Activated CD4-positive, alpha-beta T cell treated with anti-CD3 and anti-CD28 coated beads, Interleukin-2, amount 10 ng/mL, durations not matched to agents 7 days and 5 days (primary cell): ENCODE data around the gene ARID5B. TPM values are rescaled to one million over a fixed set of nuclear protein-coding genes. Genes with fewer than 3 reads are reported as not detected.

Experiments used
- CTCF ChIA-PET: fragments of 350-600 bp; sonication (Branson Sonifier 250); formaldehyde crosslinking; loops from one replicate; lab custom pipeline; 2021; ENCODE audit warnings: antibody characterized with exemption; lab: Charles Lee
- POLR2A ChIA-PET: fragments of 350-600 bp; sonication (Branson Sonifier 250); formaldehyde crosslinking; loops from one replicate; lab custom pipeline; 2021; ENCODE audit warnings: antibody characterized with exemption; lab: Charles Lee
- DNase-seq: peaks from one replicate; pipeline ENCODE4 v3.0.0-alpha.2; 2020
- H3K27ac Mint-ChIP-seq: one replicate; pipeline ENCODE4 v1.8.0; 2021; ENCODE audit warnings: mild to moderate bottlenecking, moderate library complexity, mixed read lengths
- H3K27me3 Mint-ChIP-seq: one replicate; pipeline ENCODE4 v1.8.0; 2021; ENCODE audit warnings: mixed read lengths
- H3K36me3 Mint-ChIP-seq: one replicate; pipeline ENCODE4 v1.8.0; 2021; ENCODE audit warnings: low read depth, mixed read lengths
- H3K4me1 Mint-ChIP-seq: one replicate; pipeline ENCODE4 v1.8.0; 2021; ENCODE audit warnings: mixed read lengths
- H3K4me3 Mint-ChIP-seq: one replicate; pipeline ENCODE4 v1.8.0; 2021; ENCODE audit warnings: mild to moderate bottlenecking, moderate library complexity, mixed read lengths
- H3K9me3 Mint-ChIP-seq: one replicate; pipeline ENCODE4 v1.8.0; 2021; ENCODE audit warnings: mixed read lengths
- total RNA-seq, 2 experiments: library from RNA; stranded (reverse); gene quantifications; one replicate each; pipeline ENCODE4 v1.2.3, GENCODE V29; 2021

The ARID5B gene
- total RNA-seq, 2 experiments from 2014 or later, result 41.2 to 42.9 TPM

DNA sequence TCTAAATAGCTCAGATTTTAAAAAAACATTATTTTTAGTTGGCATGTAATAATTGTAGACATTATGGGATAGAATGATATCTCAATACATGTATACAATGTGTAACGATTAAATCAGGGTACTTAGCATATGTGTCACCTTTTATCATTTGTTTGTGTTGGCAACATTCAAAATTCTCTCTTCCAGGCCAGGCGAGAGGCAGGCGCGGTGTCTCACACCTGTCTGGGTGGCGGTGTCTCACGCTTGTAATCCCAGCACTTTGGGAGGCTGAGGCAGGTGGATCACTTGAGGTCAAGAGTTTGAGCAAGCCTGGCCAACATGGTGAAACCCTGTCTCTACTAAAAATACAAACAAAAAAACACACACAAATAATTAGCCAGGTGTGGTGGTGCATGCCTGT lies 215.4 kb downstream of the ARID5B start:
- Mint-ChIP-seq H3K36me3 (peaks cover 18% of the 10 kb centered on the region), H3K9me3 (peaks cover 29% of the 10 kb centered on the region), H3K27me3 (no peaks in the 10 kb centered on the region), H3K27ac (no peak overlapping the region), H3K4me3 (no peak overlapping the region), H3K4me1 (peaks cover 18% of the 10 kb centered on the region)
- CTCF ChIA-PET, result interaction anchor here (0.6 to 1.0 kb wide), 2 partner anchors 18 to 68 kb away, joined by 3 read pairs; no protein-coding TSS in a partner anchor
- DNase-seq, result no peak
- POLR2A ChIA-PET, result no interaction called here

DNA sequence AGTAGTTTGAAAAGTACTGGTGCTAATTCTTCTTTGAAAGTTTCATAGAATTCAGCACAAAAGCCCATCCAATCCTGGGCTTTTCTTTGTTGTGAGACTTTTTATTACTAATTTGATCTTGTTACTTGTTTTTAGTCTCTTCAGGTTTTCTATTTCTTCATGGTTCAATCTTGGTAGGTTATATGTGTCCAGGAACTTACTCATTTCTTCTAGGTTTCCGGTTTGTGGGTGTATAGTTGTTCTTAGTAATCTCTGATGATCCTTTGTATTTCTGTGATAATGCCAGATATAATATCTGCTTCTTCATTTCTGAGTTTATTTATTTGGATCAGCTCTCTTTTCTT lies 219.7 kb downstream of the ARID5B start:
- ChIA-PET POLR2A (no interaction called here), CTCF (interaction anchor here (1.1 kb wide), 1 partner anchor 24 kb away, joined by 3 read pairs; no protein-coding TSS in a partner anchor)
- H3K27me3 Mint-ChIP-seq, result no peaks in the 10 kb centered on the region
- H3K4me1 Mint-ChIP-seq, result peaks cover 17% of the 10 kb centered on the region
- peaks cover 50% of the 10 kb centered on the region for H3K9me3 Mint-ChIP-seq
- H3K4me3 Mint-ChIP-seq, result no peak overlapping the region
- H3K27ac Mint-ChIP-seq, result peak overlapping the region; percentile 76
- DNase-seq, result no peak
- peaks cover 44% of the 10 kb centered on the region for H3K36me3 Mint-ChIP-seq

DNA sequence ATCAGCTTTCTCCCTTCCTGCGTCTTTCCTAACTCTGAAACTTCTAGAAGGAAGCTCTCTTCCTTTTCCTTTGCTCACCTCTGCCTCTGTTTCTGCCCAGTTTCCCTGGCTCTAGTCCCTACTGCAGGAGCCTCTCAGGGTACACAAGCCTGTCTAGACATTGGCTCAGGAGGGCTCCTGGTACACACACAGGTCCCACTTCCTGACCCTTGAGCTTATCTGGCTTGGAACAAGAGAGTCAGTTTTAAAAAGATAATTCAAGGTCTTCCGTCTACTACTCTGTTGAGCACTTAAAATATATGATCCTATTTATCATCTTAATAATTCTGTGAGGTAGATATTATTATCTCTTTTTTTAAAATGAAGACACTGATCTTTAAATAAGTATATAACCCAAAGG lies 226.5 kb downstream of the ARID5B start:
- H3K4me3 Mint-ChIP-seq, result no peak overlapping the region
- no peak for DNase-seq
- no peak overlapping the region for H3K27ac Mint-ChIP-seq
- no peaks in the 10 kb centered on the region for H3K27me3 Mint-ChIP-seq
- peaks cover 31% of the 10 kb centered on the region for H3K9me3 Mint-ChIP-seq
- no peaks in the 10 kb centered on the region for H3K4me1 Mint-ChIP-seq
- peaks cover 27% of the 10 kb centered on the region for H3K36me3 Mint-ChIP-seq
- CTCF ChIA-PET, result interaction anchor here (1.3 kb wide), 1 partner anchor 13 kb away, joined by 4 read pairs; no protein-coding TSS in a partner anchor
- POLR2A ChIA-PET, result no interaction called here

DNA sequence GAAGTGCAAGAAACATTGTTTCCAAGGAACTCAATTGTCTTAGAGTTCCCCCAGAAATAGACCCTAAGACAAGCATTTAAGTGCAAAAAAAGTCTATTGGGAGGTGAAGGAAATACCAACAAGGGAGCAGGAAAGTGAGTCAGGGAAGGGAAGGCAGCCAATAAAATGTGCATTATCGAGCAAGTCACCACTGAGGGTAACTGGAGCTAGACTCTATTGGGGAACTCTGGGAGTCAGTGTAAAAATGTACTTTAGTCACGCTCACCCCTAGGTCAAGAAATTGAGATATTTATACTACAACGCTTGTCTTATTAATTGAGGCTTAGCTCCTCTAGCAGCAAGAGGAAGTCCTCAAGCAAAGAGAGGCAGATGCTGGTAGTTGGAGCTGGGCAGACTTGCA lies 229.4 kb downstream of the ARID5B start:
- CTCF ChIA-PET, result no interaction called here
- Mint-ChIP-seq H3K4me3 (no peak overlapping the region), H3K9me3 (peaks cover 24% of the 10 kb centered on the region), H3K27me3 (no peaks in the 10 kb centered on the region), H3K27ac (no peak overlapping the region), H3K4me1 (no peaks in the 10 kb centered on the region), H3K36me3 (peaks cover 21% of the 10 kb centered on the region)
- POLR2A ChIA-PET, result no interaction called here
- DNase-seq, result no peak

GRCh38 chr10:62131724-62132123 lies 230.2 kb downstream of the ARID5B start:
- ChIA-PET POLR2A (no interaction called here), CTCF (no interaction called here)
- H3K36me3 Mint-ChIP-seq, result peaks cover 19% of the 10 kb centered on the region
- H3K4me1 Mint-ChIP-seq, result no peaks in the 10 kb centered on the region
- DNase-seq, result no peak
- H3K9me3 Mint-ChIP-seq, result peaks cover 23% of the 10 kb centered on the region
- H3K27me3 Mint-ChIP-seq, result no peaks in the 10 kb centered on the region
- no peak overlapping the region for H3K27ac Mint-ChIP-seq
- H3K4me3 Mint-ChIP-seq, result no peak overlapping the region

GRCh38 chr10:62133618-62134017 lies 232.1 kb downstream of the ARID5B start:
- Mint-ChIP-seq H3K4me1 (no peaks in the 10 kb centered on the region), H3K36me3 (peaks cover 21% of the 10 kb centered on the region), H3K4me3 (no peak overlapping the region), H3K27ac (no peak overlapping the region), H3K9me3 (peaks cover 29% of the 10 kb centered on the region), H3K27me3 (no peaks in the 10 kb centered on the region)
- DNase-seq, result no peak
- POLR2A ChIA-PET, result no interaction called here
- CTCF ChIA-PET, result no interaction called here

- H3K4me1 Mint-ChIP-seq, result no peaks in the 10 kb centered on the region
- CTCF ChIA-PET, result no interaction called here
- no peak for DNase-seq
- no peak overlapping the region for H3K27ac Mint-ChIP-seq
- peaks cover 31% of the 10 kb centered on the region for H3K9me3 Mint-ChIP-seq
- no peaks in the 10 kb centered on the region for H3K27me3 Mint-ChIP-seq
- POLR2A ChIA-PET, result no interaction called here
- no peak overlapping the region for H3K4me3 Mint-ChIP-seq
- H3K36me3 Mint-ChIP-seq, result peaks cover 25% of the 10 kb centered on the region
Measured at GRCh38 chr10:62136931-62137330, 235.4 kb downstream of the ARID5B start.

Other genes with a start within 250 kb of the ARID5B start
- gene CABCOCO1, start 238.8 kb upstream of the ARID5B start, total RNA-seq, result not detected